OCI-LY7 (cell line): ENCODE measurements around the gene LPO.

Experiments
- CTCF ChIP-seq: fragments of 200-600 bp; sonication (generic); conservative IDR thresholded peaks from 2 replicates; pipeline ENCODE4 v1.5.1; 2014; ENCODE audit warnings: mild to moderate bottlenecking, antibody characterized with exemption, low read length, moderate library complexity, mixed read lengths
- EZH2phosphoT487 ChIP-seq: fragments of 200-600 bp; sonication (generic); IDR thresholded peaks from 2 replicates; pipeline ENCODE4 v1.6.1; 2018; ENCODE audit warnings: low read depth, borderline replicate concordance, mild to moderate bottlenecking, mixed run types, antibody characterized with exemption, low read length, moderate library complexity, mixed read lengths

- no peak for TF ChIP-seq CTCF
- no peak for TF ChIP-seq EZH2phosphoT487
These were observed 34.2 kb downstream of the LPO start for GRCh38 chr17:58272367-58273280.
